NCI-H774 (cell line): Measurements from ENCODE around the gene SOX6.

Experiments used
- DNase-seq: peaks from one replicate; lab custom pipeline; 2025; lab: John Stamatoyannopoulos, UW

SOX6 gene

GRCh38 chr11:16364254-16364653 is 7.9 kb upstream of the SOX6 start:
- DNase-seq: no peak

- no peak for DNase-seq
These were observed 7.4 kb upstream of the SOX6 start for GRCh38 chr11:16363706-16364105.

- DNase-seq: no peak
These were observed 4.9 kb upstream of the SOX6 start for GRCh38 chr11:16361108-16361865.

- no peak for DNase-seq
These were observed 3.0 kb upstream of the SOX6 start for GRCh38 chr11:16359369-16359768.

GRCh38 chr11:16358726-16359125 is 2.4 kb upstream of the SOX6 start:
- DNase-seq: no peak

DNA sequence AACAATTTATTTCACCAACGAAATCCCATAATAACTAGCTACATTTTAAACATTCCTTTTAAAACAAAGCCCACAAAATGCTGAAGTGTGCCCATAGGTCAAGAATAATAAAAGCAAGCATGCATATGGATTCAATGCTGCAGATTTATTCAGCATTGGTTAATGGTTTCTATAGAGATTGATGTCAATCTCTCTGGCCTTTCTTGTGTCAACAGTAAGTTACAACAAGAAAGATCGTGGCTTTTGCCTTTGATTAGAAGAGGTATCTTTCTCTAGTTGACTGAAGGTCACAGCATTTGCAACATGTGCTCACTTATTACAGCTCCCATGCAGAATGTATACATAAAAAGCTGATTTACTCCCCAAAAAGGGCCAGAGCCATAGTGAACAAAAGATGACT is 1.4 kb upstream of the SOX6 start:
- no peak for DNase-seq

DNA sequence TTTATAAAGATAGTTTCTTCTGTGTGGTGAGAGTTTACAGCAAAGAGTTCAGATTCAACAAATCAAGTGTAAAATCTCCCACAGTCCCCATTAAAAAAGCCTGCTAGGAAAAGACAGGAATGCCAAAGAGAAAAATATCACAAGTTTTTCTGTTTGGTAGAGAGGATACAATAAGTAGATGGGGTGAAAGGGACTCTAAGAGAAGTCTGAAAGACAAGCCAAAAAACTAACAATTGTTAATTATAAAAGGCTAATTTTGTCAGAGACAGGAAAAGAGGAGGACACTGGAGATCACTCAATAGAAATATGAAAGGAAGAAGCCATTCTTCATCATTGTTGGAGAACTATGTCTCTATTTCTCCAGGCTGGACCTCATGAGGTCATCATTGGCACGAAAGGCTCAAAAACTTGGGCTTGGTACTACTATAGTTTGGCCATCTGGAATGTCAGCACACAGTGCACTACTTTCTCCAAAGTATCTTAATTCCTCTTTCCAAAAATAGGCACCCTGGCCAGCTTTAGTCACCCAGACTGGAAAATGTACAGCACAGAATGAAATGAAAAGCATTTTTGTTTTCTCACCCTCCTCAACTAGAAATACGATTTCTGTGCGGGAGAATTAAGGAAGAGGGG is 531 bp upstream of the SOX6 start:
- no peak for DNase-seq

DNA sequence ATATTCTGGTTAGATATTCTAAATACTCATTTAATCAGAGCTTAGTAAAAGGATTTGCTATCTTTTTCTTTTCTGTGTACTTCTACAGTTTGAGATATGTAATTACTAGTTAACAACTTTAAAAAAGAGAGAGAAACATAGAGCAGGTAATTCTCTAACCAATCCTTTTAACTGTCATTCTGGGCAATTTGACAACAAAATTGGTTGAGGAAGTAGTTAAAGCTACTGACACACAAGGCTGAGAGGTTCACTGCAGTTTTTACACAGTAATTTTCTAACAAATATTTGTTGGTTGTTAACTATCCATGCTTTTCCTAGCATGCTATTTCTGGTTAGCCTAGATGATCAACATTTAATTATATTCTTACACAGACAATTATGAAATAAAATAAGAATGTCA is 3.6 kb downstream of the SOX6 start:
- peak; percentile 12 for DNase-seq

- no peak for DNase-seq
These were observed 6.2 kb downstream of the SOX6 start for GRCh38 chr11:16350125-16350524.

DNA sequence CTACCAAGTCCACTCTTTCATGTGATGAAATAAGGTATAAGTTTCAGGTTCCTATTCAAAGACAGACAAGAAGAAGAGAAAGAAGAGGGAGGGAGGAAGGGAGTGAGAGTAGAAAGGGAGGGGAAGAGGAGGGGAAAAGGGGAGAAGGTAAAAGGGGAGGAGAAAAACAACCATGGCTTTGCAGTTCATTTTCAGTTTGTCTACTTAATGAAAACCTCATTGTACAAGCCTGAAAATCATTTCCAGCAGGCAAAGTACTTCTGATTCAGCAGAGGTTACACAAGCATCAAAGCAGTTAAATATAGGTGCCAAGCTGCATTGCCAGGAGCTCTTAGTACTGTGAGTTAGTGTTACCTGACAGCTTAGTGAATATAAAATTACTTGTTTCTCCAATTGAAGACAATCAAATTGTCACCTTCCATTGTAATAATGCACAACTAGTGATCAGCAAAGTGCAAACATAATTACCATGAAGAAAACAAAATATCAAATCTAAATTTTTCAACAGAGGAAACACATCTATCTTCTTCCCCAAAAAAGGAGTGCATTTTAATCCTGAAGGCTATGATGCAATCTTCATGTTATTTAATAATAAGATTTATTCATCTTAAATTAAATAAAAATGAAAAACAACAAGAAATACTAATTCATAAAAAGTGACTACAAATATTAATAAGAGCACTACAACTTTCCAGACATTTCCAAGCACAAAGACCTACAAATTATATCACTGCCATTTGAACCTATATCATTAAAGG is 8.2 kb downstream of the SOX6 start:
- no peak for DNase-seq

GRCh38 chr11:16346975-16347374 is 9.4 kb downstream of the SOX6 start:
- DNase-seq: no peak

- no peak for DNase-seq
These were observed 14.5 kb downstream of the SOX6 start for GRCh38 chr11:16341853-16342252.

DNA sequence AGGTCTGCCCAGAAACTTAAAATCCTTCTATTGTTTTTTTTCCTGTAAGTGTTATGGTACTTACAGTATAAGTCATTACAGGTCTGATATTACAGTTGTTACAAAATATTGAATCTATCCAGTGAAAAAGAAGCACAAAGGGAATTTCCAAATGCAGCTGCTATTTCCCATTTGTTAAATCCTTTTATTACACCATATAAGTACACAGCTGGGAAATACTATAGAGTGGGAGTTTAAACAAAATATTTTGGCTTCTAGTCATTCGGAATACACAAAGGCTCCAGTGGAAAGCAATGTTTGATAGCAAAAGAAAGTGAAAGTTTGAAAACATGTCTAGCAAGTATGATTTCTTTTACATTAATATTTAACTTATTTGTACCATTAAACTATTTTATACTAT is 18.0 kb downstream of the SOX6 start:
- DNase-seq: no peak

DNA sequence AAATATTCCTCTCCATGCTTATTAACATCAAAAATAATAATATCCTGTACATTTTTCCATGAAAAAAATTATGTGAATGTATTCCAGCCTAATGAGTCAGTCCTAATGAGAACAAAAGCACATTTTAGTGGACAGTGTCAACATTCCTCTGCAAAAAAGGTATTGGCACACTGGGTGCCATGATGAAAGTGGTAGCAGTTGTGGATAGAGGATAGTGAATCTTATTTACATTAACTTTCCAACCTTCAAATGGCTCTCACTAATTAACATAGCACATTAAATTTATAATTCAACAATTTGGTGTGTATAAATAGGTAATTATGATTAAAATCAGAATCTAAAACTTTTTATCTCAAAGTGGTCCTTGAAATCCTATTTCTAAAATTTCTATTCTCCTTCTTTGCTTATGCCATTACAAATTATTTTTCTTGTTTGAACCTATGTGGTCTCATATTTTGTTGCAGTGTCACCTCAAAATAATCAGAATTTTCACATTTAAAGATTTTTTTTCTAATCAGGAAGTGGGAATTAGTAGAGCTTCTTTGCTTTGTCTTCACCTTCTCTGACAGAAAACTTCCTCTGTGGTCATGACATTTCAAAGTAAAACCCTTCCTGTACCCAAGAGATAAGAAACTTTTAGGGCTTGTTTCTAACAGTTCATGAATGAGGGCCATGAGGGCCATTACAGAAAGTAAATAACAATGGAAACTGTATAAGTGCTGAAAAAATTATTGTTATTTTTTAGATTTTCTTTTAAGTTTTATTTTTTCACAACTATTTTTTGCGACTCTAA is 18.7 kb downstream of the SOX6 start:
- DNase-seq: no peak

GRCh38 chr11:16336721-16337120 is 19.6 kb downstream of the SOX6 start:
- DNase-seq: no peak

DNA sequence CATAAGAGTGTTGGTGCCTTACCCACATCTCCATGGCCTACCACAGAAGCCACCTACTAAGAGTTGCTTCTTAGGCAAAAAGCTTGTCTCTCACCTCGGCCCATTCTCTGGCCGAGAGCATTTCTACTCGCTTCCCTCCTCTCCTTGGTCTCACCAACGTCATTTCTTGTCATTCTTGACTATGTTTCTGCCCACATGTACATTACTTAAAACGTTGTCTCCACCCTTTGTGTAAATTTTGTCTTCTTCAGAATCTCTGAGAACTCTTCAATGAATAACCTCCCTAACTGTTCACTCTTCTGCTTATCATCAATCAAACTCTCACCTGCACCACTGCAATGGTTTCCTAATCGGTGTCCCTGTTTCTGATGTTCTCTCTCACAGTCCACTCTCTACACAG is 20.1 kb downstream of the SOX6 start:
- no peak for DNase-seq

DNA sequence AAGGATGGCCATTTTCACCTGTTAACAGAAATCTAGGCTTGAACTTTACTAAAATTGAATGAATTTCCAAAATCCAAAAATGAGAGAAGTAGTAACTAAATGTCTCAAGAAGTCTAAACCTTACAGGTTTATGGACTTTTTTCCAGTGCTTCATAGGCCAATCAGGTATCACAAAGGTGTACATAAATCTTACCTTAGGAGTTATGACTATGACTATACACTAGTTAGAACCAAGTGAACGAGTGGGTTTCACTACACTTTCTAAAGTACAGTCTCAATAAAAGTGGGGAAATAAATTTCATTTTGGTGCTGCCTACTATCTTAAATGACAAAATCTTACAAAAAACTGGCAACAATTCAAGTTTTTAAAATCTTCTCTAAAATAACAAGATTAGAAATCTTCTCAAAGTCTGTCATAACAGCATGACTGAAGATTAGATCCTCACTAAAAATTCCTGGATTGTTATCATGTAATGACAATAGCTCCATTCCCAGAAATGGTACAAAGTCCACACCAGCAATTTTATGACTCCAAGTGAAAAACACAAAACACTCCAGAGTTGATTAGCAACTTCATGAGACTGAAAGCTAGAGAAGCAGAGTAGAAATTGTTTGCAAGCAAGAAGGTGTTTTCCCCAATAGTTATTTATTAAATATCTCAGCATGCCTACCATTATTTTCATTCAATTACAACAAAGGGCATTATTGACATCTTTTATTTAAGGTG is 20.9 kb downstream of the SOX6 start:
- no peak for DNase-seq

DNA sequence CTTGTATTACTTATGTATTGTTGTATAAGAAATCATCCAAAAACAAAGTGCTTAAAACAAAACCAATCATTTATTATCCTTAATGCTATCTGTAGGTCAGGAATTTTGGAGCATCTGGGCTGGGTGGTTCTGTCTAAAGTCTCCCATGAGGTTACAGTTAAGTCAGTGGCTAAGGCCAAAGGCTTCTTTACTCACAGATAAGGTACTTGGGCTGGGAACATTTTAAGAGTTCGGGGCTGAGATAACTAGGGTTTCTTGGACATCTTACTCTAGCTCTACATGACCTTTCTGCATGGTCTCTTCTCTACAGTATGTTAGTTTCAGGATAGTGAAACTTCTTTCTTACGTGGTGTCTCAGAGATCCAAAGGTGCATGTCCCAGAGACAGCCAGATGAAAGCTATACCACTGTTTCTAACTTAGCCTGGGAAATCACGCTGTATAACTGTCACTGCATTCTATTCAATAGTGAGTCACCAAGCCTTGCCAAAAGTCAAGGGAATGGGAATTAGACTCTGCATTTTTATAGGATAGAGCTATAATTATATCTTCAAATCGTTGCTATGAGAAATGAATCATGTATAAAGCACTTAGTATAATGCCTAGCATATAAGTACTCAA is 29.6 kb downstream of the SOX6 start:
- no peak for DNase-seq

DNA sequence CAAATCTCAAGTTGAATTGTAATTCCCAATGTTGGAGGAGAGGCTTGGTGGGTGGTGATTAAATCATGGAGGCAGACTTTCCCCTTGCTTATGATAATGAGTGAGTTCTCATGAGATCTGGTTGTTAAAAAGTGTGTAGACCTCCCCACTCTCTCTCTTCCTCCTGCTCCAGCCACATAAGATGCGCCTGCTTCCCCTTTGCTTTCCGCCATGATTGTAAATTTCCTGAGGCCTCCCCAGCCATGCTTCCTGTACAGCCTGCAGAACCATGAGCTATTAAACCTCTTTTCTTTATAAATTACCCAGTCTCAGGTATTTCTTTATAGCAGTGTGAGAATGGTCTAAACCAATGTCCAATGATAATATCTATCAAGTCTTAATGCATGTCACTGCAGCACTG is 34.2 kb downstream of the SOX6 start:
- DNase-seq: no peak

DNA sequence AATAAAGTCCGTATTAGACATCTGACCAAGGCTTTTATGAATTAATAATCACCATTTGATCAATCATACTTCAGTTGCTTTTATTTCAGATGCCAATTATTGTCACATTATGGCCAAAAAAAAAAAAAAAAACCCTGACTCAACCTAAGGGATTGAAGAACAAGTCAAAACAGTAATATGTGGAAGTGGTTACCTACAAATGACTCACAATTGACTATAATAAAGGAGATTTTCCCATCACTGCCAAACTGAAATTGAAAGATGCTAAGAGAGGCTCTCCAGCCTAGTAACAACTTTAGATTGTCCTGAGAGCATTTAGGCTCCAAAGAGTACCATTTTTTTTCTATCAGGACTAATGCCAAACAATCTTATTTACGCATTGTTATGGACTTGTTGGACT is 35.2 kb downstream of the SOX6 start:
- no peak for DNase-seq

- no peak for DNase-seq
These were observed 38.0 kb downstream of the SOX6 start for GRCh38 chr11:16318320-16318719.
